Glomerular visceral epithelial cell (primary cell): ENCODE results near the gene C1orf50.
"Not testable (repeated sequence)": the region's sequence is repeated elsewhere in the genome, so short reads cannot be mapped to it uniquely, and the experiment has no call there.

ENCODE experiments used
- DNase-seq: peaks from one replicate; pipeline ENCODE4 v3.0.0-alpha.2; 2016; ENCODE audit errors: extremely low spot score

Gene C1orf50

GRCh38 chr1:42739753-42740700 is 27.0 kb upstream of the C1orf50 start, which contains the start of gene CLDN19:
Gene CLDN19 (minus strand): TSS chr1:42740236. CDS start chr1:42740063, 173 bp downstream.
- no peak for DNase-seq

- DNase-seq = no peak
Measured at GRCh38 chr1:42740851-42741580, 26.0 kb upstream of the C1orf50 start.

- no peak for DNase-seq
Measured at GRCh38 chr1:42741706-42742105, 25.3 kb upstream of the C1orf50 start.

- no peak for DNase-seq
Measured at GRCh38 chr1:42742141-42742540, 24.9 kb upstream of the C1orf50 start.

- no peak for DNase-seq
Measured at GRCh38 chr1:42742617-42743316, 24.3 kb upstream of the C1orf50 start.

DNA sequence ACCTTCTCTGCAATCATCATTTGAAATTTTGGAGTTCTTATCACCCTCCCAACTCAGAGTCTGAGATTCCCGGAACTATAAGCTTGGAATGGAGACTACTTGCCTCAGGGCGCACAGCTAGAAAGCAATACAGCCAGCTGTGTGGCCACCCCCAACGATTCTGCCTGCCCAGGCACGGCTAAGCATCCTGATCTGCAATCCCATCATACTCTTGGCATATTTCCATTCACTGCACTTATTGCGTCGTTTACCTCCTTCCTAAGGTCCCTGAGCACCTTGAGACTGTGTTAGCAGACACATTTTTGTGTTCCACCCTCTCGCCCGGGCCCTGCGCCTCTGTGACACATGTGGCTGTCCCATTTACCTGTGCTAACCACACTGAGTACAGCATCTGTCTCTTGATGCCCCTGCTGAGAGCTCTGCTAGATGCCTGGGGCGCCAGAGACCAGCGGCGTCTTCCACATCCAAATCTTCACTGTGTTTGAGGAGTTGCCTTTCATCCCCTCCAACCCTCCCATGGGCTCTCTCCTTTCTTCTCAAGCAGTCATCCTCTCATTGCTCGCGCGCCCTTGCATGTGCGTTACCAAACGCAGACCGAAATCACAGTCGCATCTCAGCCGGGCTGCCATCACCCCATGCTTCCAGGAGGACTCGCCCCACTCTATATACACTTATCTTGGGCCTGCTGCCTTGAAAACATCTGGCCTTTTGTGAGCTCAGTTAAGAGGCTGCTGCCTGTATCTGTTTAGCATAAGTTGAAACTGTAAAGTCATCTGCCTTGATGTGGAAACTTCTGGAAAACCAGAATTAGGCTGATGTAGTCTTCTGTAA is 23.5 kb upstream of the C1orf50 start:
- no peak for DNase-seq

DNA sequence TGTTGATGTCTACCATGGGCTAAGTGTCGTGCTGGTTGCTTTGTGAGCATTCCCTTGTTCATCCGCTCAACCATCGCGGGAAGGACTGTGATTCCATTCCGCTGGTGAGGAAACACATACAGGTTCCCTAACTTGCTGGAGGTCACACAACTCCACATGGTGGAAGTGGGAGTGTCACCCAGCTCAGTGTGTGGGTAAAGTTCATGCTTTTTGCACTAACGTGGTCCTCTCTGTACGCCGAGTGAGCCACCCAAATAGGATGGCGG is 23.0 kb upstream of the C1orf50 start:
- DNase-seq = no peak

GRCh38 chr1:42745851-42746250 is 21.2 kb upstream of the C1orf50 start:
- DNase-seq = no peak

GRCh38 chr1:42746436-42747105 is 20.5 kb upstream of the C1orf50 start:
- DNase-seq = no peak

DNA sequence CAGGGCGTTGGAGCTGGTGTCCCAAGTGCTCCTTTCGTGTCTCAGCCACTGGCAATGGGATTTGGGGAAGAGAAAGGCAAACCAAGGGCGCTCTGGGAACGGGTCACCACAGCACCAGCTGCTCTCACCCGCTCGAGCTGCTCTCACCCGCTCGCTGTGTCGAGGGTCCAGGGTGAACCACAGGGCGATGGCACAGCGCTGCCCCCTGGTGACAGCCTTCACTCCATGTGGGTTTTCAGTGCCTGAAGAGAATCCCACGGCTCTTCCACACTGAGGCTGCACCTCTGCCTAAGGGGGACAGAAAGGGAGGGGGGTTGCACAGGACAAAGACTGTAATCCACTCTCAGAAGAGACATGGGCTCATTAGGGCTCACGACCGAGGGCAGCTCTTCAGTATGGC is 19.9 kb upstream of the C1orf50 start:
- peak; percentile 25 for DNase-seq

DNA sequence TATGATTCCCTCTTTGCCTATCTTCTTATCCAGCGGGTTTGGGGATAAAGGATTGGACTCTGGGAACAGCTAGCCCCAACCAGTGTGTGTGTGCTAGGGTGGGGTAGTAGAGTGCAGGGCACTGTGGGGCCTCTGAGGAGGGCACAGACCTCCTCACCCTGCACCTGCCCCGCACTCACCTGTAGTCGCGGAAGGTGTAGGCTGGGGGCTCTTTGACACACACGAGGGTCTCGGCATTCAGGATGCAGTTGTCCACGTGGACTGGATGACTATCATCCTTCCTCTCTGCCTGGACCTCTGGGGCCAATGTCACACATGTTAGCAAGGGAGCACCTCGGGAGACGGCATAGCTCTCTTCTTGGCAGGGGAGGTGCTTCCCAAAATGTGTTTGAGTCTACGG is 19.0 kb upstream of the C1orf50 start:
- no peak for DNase-seq

- DNase-seq = no peak
Measured at GRCh38 chr1:42748461-42749410, 18.3 kb upstream of the C1orf50 start.

DNA sequence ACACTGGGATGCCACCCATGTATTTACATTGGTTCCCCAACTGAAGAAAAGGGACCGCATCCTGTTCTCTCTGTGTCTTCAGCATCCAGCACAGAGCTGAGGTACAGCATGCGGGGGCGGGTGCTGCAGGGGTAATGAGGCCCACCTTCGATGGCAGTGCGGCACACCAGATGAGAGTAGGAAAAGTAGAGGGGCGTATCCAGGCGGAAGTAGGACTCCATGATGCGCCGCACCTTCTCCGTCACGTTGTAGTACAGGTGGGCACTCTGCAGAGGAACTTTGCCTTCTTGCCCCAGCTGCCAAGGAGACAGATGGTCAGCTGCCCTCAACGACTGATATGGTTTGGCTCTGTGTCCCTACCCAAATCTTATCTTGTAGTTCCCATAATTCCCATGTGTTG is 17.0 kb upstream of the C1orf50 start:
- DNase-seq = no peak

GRCh38 chr1:42751511-42752070 is 15.5 kb upstream of the C1orf50 start:
- not testable (repeated sequence) for DNase-seq

GRCh38 chr1:42752284-42752683 is 14.8 kb upstream of the C1orf50 start:
- DNase-seq = no peak

GRCh38 chr1:42753070-42753469 is 14.0 kb upstream of the C1orf50 start:
- DNase-seq = no peak

- peak; percentile 62 for DNase-seq
Measured at GRCh38 chr1:42756956-42757891, 9.8 kb upstream of the C1orf50 start.

DNA sequence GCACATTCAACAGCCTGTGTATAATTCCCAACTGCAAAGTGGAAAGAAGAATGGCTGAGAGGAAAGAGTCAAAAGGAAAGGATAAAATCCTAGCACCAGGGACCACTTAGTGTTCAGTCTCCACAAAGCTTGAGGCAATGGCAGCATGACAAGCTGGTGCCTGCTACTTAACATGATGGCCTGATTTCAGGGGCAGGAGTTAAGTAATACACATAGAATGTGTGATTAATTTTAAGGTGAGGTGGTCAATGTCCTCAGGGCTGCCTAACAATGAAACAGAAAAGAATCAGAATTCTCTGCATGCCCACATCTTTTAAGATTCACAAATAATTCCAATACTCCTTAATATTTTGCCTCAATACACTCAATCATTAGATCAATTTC is 9.2 kb upstream of the C1orf50 start:
- no peak for DNase-seq
